PC-3 (cell line): Measurements from ENCODE around the gene CMTM5.
"Not testable (repeated sequence)": the region's sequence is repeated elsewhere in the genome, so short reads cannot be mapped to it uniquely, and the experiment has no call there.

ENCODE experiments used
- EZH2 ChIP-seq: fragments of 300-600 bp; sonication (generic); IDR thresholded peaks from one replicate; pipeline ENCODE4 v1.6.1; 2017; ENCODE audit warnings: antibody characterized with exemption, mild to moderate bottlenecking, low read length; ENCODE audit not compliant: unreplicated experiment
- EZH2phosphoT487 ChIP-seq: fragments of 300-600 bp; sonication (generic); IDR thresholded peaks from 2 replicates; pipeline ENCODE4 v1.6.1; 2018; ENCODE audit warnings: mild to moderate bottlenecking, antibody characterized with exemption, low read length, borderline replicate concordance
- TF ChIP-seq, protein P1 (sequence below): fragments of 300-600 bp; sonication (generic); conservative IDR thresholded peaks from 2 replicates; pipeline ENCODE4 v1.5.1; 2017; ENCODE audit warnings: antibody characterized with exemption, low read depth, mild to moderate bottlenecking, low read length

DNA sequence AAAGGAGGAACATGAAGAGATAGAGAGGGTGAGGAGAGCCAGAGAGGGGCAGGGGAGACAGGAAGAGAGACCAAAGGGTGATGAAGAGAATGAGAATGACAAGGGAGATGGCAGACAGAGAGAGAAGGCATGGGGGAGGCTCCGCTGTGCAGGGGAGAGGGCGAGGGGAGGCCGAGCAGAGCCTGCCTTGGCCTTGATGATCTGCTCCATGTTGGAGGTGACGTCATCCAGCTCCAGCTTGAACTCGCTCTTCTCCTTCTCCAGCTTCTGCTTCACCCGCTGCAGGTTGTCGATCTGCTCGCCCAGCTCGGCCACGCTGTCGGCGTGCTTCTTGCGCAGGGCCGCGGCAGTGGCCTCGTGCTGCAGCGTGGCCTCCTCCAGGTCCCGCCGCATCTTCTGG, 13.0 kb downstream of the CMTM5 start:
- TF ChIP-seq, protein P1, sequence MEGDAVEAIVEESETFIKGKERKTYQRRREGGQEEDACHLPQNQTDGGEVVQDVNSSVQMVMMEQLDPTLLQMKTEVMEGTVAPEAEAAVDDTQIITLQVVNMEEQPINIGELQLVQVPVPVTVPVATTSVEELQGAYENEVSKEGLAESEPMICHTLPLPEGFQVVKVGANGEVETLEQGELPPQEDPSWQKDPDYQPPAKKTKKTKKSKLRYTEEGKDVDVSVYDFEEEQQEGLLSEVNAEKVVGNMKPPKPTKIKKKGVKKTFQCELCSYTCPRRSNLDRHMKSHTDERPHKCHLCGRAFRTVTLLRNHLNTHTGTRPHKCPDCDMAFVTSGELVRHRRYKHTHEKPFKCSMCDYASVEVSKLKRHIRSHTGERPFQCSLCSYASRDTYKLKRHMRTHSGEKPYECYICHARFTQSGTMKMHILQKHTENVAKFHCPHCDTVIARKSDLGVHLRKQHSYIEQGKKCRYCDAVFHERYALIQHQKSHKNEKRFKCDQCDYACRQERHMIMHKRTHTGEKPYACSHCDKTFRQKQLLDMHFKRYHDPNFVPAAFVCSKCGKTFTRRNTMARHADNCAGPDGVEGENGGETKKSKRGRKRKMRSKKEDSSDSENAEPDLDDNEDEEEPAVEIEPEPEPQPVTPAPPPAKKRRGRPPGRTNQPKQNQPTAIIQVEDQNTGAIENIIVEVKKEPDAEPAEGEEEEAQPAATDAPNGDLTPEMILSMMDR, result not testable (repeated sequence)
- TF ChIP-seq EZH2phosphoT487, EZH2: not testable (repeated sequence)
